Measurements from ENCODE around the gene RPRD1B.

Gene RPRD1B

GRCh38 chr20:38073307-38074071 is 39.9 kb downstream of the RPRD1B start:
- H2AFZ ChIP-seq (ENCODE audit: low read length), result no peak overlapping the region
- H3K9ac ChIP-seq (ENCODE audit: low read depth, low read length, poor library complexity), result no peak overlapping the region
- H3K14ac ChIP-seq (ENCODE audit: low read length), result no peak overlapping the region
- no peak overlapping the region for H4K8ac ChIP-seq (ENCODE audit: low read depth, low read length)
- no peak overlapping the region for H2BK5ac ChIP-seq (ENCODE audit: low read length)
- no peak overlapping the region for H2AK5ac ChIP-seq (ENCODE audit: low read depth, low read length)
- no peak overlapping the region for H2BK15ac ChIP-seq (ENCODE audit: low read length)
- H3K27me3 ChIP-seq (ENCODE audit: control insufficient read depth in 3 of 3, insufficient read depth in 3 of 3, low read depth in 1 of 3, low read length in 3 of 3), result no peaks in the 10 kb centered on the region
- no peak overlapping the region for H2BK120ac ChIP-seq (ENCODE audit: low read depth, low read length)
- H3K4me3 ChIP-seq (ENCODE audit: low read length in 2 of 2), result no peak overlapping the region
- peak; percentile 63 for DNase-seq (ENCODE audit: low spot score)
- peaks cover 26 to 98% of the 10 kb centered on the region in 2 donors for H3K36me3 ChIP-seq (replicated peaks in 1 of 2; ENCODE audit: control insufficient read depth in 2 of 2, insufficient read depth in 2 of 2, low read length in 2 of 2)
- no peak overlapping the region for H3K23ac ChIP-seq (ENCODE audit: low read depth, low read length, poor library complexity)
- peaks cover 2 to 45% of the 10 kb centered on the region in 2 donors for H3K9me3 ChIP-seq (replicated peaks in 1 of 2; ENCODE audit: control insufficient read depth in 2 of 2, insufficient read depth in 1 of 2, low read depth in 1 of 2, low read length in 2 of 2)
- no peak overlapping the region for H3K18ac ChIP-seq (ENCODE audit: low read length)
- H2BK12ac ChIP-seq (ENCODE audit: low read length), result no peak overlapping the region
- peaks cover 0 to 3% of the 10 kb centered on the region in 2 donors for H3K4me1 ChIP-seq (ENCODE audit: control insufficient read depth in 2 of 2, insufficient read depth in 1 of 2, low read depth in 1 of 2, low read length in 2 of 2)
- no peak overlapping the region for H3K27ac ChIP-seq (replicated peaks; ENCODE audit: low read length)
- no peak overlapping the region for H3K4ac ChIP-seq (ENCODE audit: low read length)
- no peaks in the 10 kb centered on the region for H3K79me1 ChIP-seq (ENCODE audit: low read depth, low read length)
- H4K91ac ChIP-seq (ENCODE audit: low read depth, low read length, poor library complexity), result no peak overlapping the region
- no peak overlapping the region for H3K4me2 ChIP-seq (ENCODE audit: insufficient read depth, low read length, poor library complexity, severe bottlenecking)
- no CpG with 5 or more reads among the region's 5 CpGs for WGBS, 2 donors (ENCODE audit: extremely low coverage in 2 of 2, insufficient read length in 2 of 2, insufficient replicate concordance in 1 of 2)

- Histone ChIP-seq H4K91ac (ENCODE audit: low read depth, low read length, poor library complexity) (no peak overlapping the region), H2BK120ac (ENCODE audit: low read depth, low read length) (no peak overlapping the region), H3K4me1 (ENCODE audit: control insufficient read depth in 2 of 2, insufficient read depth in 1 of 2, low read depth in 1 of 2, low read length in 2 of 2) (peaks cover 0 to 3% of the 10 kb centered on the region in 2 donors), H3K9me3 (replicated peaks in 1 of 2; ENCODE audit: control insufficient read depth in 2 of 2, insufficient read depth in 1 of 2, low read depth in 1 of 2, low read length in 2 of 2) (peaks cover 2 to 46% of the 10 kb centered on the region in 2 donors), H3K14ac (ENCODE audit: low read length) (no peak overlapping the region), H3K18ac (ENCODE audit: low read length) (no peak overlapping the region), H3K4me2 (ENCODE audit: insufficient read depth, low read length, poor library complexity, severe bottlenecking) (no peak overlapping the region), H3K4me3 (ENCODE audit: low read length in 2 of 2) (no peak overlapping the region), H2AFZ (ENCODE audit: low read length) (no peak overlapping the region), H2AK5ac (ENCODE audit: low read depth, low read length) (no peak overlapping the region), H2BK12ac (ENCODE audit: low read length) (no peak overlapping the region), H3K23ac (ENCODE audit: low read depth, low read length, poor library complexity) (no peak overlapping the region), H3K27me3 (ENCODE audit: control insufficient read depth in 3 of 3, insufficient read depth in 3 of 3, low read depth in 1 of 3, low read length in 3 of 3) (no peaks in the 10 kb centered on the region), H3K79me1 (ENCODE audit: low read depth, low read length) (no peaks in the 10 kb centered on the region), H3K27ac (replicated peaks; ENCODE audit: low read length) (no peak overlapping the region), H2BK15ac (ENCODE audit: low read length) (no peak overlapping the region), H3K9ac (ENCODE audit: low read depth, low read length, poor library complexity) (no peak overlapping the region), H4K8ac (ENCODE audit: low read depth, low read length) (no peak overlapping the region), H3K4ac (ENCODE audit: low read length) (no peak overlapping the region), H2BK5ac (ENCODE audit: low read length) (no peak overlapping the region), H3K36me3 (replicated peaks in 1 of 2; ENCODE audit: control insufficient read depth in 2 of 2, insufficient read depth in 2 of 2, low read length in 2 of 2) (peaks cover 19 to 98% of the 10 kb centered on the region in 2 donors)
- no CpG with 5 or more reads among the region's 3 CpGs for WGBS, 2 donors (ENCODE audit: extremely low coverage in 2 of 2, insufficient read length in 2 of 2, insufficient replicate concordance in 1 of 2)
- DNase-seq (ENCODE audit: low spot score), result no peak
Observed at GRCh38 chr20:38075161-38075998, 41.8 kb downstream of the RPRD1B start.

GRCh38 chr20:38076548-38076947 is 43.0 kb downstream of the RPRD1B start:
- H2BK12ac ChIP-seq (ENCODE audit: low read length), result no peak overlapping the region
- no peak for DNase-seq (ENCODE audit: low spot score)
- no peak overlapping the region for H2BK5ac ChIP-seq (ENCODE audit: low read length)
- H3K23ac ChIP-seq (ENCODE audit: low read depth, low read length, poor library complexity), result no peak overlapping the region
- H3K4me3 ChIP-seq (ENCODE audit: low read length in 2 of 2), result no peak overlapping the region
- H3K18ac ChIP-seq (ENCODE audit: low read length), result no peak overlapping the region
- no peak overlapping the region for H4K91ac ChIP-seq (ENCODE audit: low read depth, low read length, poor library complexity)
- H3K27ac ChIP-seq (replicated peaks; ENCODE audit: low read length), result no peak overlapping the region
- H3K79me1 ChIP-seq (ENCODE audit: low read depth, low read length), result no peaks in the 10 kb centered on the region
- H3K4me1 ChIP-seq (ENCODE audit: control insufficient read depth in 2 of 2, insufficient read depth in 1 of 2, low read depth in 1 of 2, low read length in 2 of 2), result peaks cover 0 to 3% of the 10 kb centered on the region in 2 donors
- no peak overlapping the region for H2AK5ac ChIP-seq (ENCODE audit: low read depth, low read length)
- no peak overlapping the region for H3K9ac ChIP-seq (ENCODE audit: low read depth, low read length, poor library complexity)
- peaks cover 12 to 93% of the 10 kb centered on the region in 2 donors for H3K36me3 ChIP-seq (replicated peaks in 1 of 2; ENCODE audit: control insufficient read depth in 2 of 2, insufficient read depth in 2 of 2, low read length in 2 of 2)
- H4K8ac ChIP-seq (ENCODE audit: low read depth, low read length), result no peak overlapping the region
- no peak overlapping the region for H3K4me2 ChIP-seq (ENCODE audit: insufficient read depth, low read length, poor library complexity, severe bottlenecking)
- no peak overlapping the region for H3K14ac ChIP-seq (ENCODE audit: low read length)
- no peak overlapping the region for H3K4ac ChIP-seq (ENCODE audit: low read length)
- peaks cover 2 to 42% of the 10 kb centered on the region in 2 donors for H3K9me3 ChIP-seq (replicated peaks in 1 of 2; ENCODE audit: control insufficient read depth in 2 of 2, insufficient read depth in 1 of 2, low read depth in 1 of 2, low read length in 2 of 2)
- H2AFZ ChIP-seq (ENCODE audit: low read length), result no peak overlapping the region
- no peaks in the 10 kb centered on the region for H3K27me3 ChIP-seq (ENCODE audit: control insufficient read depth in 3 of 3, insufficient read depth in 3 of 3, low read depth in 1 of 3, low read length in 3 of 3)
- no peak overlapping the region for H2BK120ac ChIP-seq (ENCODE audit: low read depth, low read length)
- no peak overlapping the region for H2BK15ac ChIP-seq (ENCODE audit: low read length)

- H2BK120ac ChIP-seq (ENCODE audit: low read depth, low read length), result no peak overlapping the region
- WGBS, 2 donors (ENCODE audit: extremely low coverage in 2 of 2, insufficient read length in 2 of 2, insufficient replicate concordance in 1 of 2), result no CpG with 5 or more reads among the region's 2 CpGs
- no peak overlapping the region for H2AFZ ChIP-seq (ENCODE audit: low read length)
- no peaks in the 10 kb centered on the region for H3K79me1 ChIP-seq (ENCODE audit: low read depth, low read length)
- H3K27ac ChIP-seq (replicated peaks; ENCODE audit: low read length), result no peak overlapping the region
- H3K4me1 ChIP-seq (ENCODE audit: control insufficient read depth in 2 of 2, insufficient read depth in 1 of 2, low read depth in 1 of 2, low read length in 2 of 2), result peaks cover 0 to 3% of the 10 kb centered on the region in 2 donors
- peaks cover 11 to 92% of the 10 kb centered on the region in 2 donors for H3K36me3 ChIP-seq (replicated peaks in 1 of 2; ENCODE audit: control insufficient read depth in 2 of 2, insufficient read depth in 2 of 2, low read length in 2 of 2)
- no peak overlapping the region for H3K18ac ChIP-seq (ENCODE audit: low read length)
- H4K8ac ChIP-seq (ENCODE audit: low read depth, low read length), result no peak overlapping the region
- no peak overlapping the region for H3K23ac ChIP-seq (ENCODE audit: low read depth, low read length, poor library complexity)
- no peak overlapping the region for H3K14ac ChIP-seq (ENCODE audit: low read length)
- peaks cover 2 to 26% of the 10 kb centered on the region in 2 donors for H3K9me3 ChIP-seq (replicated peaks in 1 of 2; ENCODE audit: control insufficient read depth in 2 of 2, insufficient read depth in 1 of 2, low read depth in 1 of 2, low read length in 2 of 2)
- no peak overlapping the region for H3K4ac ChIP-seq (ENCODE audit: low read length)
- H3K4me3 ChIP-seq (ENCODE audit: low read length in 2 of 2), result no peak overlapping the region
- no peak overlapping the region for H3K9ac ChIP-seq (ENCODE audit: low read depth, low read length, poor library complexity)
- no peak overlapping the region for H2BK15ac ChIP-seq (ENCODE audit: low read length)
- no peaks in the 10 kb centered on the region for H3K27me3 ChIP-seq (ENCODE audit: control insufficient read depth in 3 of 3, insufficient read depth in 3 of 3, low read depth in 1 of 3, low read length in 3 of 3)
- H4K91ac ChIP-seq (ENCODE audit: low read depth, low read length, poor library complexity), result no peak overlapping the region
- H2BK12ac ChIP-seq (ENCODE audit: low read length), result no peak overlapping the region
- H2BK5ac ChIP-seq (ENCODE audit: low read length), result no peak overlapping the region
- DNase-seq (ENCODE audit: low spot score), result no peak
- H3K4me2 ChIP-seq (ENCODE audit: insufficient read depth, low read length, poor library complexity, severe bottlenecking), result no peak overlapping the region
- no peak overlapping the region for H2AK5ac ChIP-seq (ENCODE audit: low read depth, low read length)
Observed at GRCh38 chr20:38078084-38078483, 44.5 kb downstream of the RPRD1B start.

Measured in neuronal stem cell (in vitro differentiated cells).